ENCODE data around the gene FAIM. TPM values are rescaled to one million over a fixed set of nuclear protein-coding genes. Genes with fewer than 3 reads are reported as not detected.
"Not testable (repeated sequence)": the region's sequence is repeated elsewhere in the genome, so short reads cannot be mapped to it uniquely, and the experiment has no call there.

Gene FAIM
- total RNA-seq, 1 donor from 2014 or later = 3.7 TPM

DNA sequence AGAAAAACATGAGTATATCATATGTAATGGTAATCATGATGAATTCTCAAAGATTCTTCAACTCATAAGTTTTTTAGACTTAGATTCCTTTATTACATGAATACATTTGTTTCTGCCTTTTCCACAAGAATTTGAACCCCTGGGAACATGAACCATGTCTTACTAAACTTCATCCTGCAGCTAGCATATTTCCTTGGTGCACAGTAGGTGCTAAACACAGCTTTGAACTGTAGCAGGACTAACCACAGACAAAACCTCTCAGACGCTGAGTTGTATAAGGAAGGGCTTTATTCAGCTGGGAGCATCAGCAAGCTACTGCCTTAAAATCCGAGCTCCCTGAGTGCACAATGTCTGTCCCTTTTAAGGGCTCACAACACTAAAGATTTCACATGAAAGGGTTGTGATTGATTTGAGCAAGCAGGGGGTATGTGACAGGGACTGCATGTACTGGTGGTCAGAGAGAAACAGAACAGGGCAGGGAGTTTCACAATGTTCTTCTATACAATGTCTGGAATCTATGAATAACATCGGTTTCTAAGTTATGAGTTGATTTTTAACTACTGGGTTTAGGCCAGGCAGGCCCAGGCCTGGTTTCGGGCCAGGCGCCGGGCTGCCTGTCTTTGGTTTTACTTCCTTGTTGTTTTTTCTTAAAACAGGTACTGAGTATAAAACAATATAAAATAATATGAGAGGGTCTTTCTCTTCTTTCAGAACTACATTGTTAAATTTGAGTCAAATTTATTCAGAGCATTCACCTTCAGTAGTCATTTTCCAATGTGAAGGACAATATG is 11.2 kb upstream of the FAIM start:
- DNase-seq, ATAC-seq: not testable (repeated sequence)
- intact Hi-C loops (cut with micrococcal nuclease) = loop anchor here (5.0 kb wide), 1 partner anchor 320 kb away; no protein-coding TSS in a partner anchor

DNA sequence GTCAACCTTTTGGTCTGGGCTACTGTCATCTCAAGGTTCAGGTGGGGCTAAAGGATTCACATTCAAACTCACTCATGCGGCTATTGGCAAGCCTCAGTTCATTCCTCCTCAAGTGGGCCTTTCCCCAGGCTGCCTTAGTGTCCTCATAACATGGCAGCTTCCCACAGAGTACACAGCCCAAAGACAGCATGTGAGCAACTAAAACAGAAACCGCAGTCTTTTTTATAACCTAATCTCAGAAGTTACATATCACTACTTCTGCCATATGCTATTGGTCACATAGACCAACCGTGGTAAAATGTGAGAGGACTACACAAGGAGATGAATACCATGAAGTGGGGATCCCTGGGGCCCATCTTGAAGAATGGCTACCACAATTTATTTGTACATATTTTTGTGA is 10.0 kb upstream of the FAIM start:
- intact Hi-C loops (cut with micrococcal nuclease) = loop anchor here (5.0 kb wide), 1 partner anchor 319 kb away; no protein-coding TSS in a partner anchor
- DNase-seq (no peak), ATAC-seq (no peak)

DNA sequence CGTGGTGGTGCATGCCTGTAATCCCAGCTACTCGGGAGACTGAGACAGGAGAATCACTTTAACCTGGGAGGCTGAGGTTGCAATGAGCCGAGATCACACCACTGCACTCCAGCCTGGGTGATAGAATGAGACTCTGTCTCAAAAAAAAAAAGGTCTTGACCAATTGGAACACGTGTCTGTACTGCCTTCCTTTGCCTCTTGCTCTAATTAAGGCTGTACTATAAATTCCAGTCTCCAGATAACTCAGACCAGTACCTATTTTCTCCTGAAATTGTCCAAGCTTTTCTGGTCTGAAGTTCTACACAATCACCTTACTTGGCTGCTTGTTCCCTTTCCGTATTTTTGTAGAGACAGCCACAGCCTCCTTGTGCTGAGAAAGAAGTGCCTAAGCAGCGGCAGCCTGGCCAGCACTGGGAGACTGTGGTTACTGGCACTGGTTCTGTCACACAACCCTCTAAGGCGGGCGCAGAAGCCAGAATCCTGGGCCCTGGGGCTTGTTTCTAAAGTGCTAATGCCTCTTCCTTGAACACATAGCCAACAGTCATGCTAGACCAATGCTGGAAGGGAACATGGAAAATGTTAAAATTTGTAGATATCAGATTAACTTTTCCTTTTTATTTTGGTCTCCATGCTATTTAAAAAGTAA is 8.3 kb upstream of the FAIM start:
- no peak for ATAC-seq
- intact Hi-C loops (cut with micrococcal nuclease) = no loop called here
- no peak for DNase-seq

- DNase-seq; intact Hi-C loops (cut with micrococcal nuclease); ATAC-seq: not testable (repeated sequence)
These were observed 6.9 kb upstream of the FAIM start for GRCh38 chr3:138601661-138602060.

DNA sequence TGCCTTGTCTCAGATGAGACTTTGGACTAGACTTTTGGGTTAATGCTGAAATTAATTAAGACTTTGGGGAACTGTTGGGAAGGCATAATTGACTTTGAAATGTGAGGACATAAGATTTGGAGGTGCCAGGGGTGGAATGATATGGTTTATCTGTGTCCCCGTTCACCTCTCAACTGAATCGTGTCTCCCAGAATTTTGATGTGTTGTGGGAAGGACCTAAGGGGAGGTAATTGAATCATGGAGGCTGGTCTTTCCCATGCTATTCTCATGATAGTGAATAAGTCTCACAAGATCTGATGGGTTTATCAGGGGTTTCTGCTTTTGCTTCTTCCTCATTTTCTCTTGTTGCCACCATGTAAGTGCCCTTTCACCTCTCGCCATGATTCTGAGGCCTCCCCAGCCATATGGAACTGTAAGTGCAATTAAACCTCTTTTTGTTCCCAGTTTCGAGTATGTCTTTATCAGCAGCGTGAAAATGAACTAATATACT is 4.4 kb upstream of the FAIM start:
- intact Hi-C loops (cut with micrococcal nuclease); DNase-seq; ATAC-seq: not testable (repeated sequence)

DNA sequence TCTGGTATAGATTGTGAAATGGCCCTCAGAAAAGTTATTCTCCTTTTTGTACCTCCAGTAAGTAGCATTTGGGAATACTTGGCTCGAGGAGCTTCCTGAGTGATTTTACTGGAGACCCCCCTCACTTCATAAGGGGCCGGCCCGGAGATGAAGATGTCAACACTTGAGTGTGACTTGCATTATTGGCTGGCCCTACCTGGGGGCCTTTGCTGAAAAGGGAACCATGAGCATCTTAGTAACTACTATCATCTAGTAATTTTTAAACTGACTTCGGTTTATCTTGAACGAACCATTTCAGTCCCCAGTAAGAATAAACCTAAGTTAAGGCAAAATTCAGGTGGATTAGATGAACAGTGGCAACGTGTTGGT is 1.3 kb downstream of the FAIM start:
- ATAC-seq (no peak), DNase-seq (no peak)
- intact Hi-C loops (cut with micrococcal nuclease) = no loop called here

DNA sequence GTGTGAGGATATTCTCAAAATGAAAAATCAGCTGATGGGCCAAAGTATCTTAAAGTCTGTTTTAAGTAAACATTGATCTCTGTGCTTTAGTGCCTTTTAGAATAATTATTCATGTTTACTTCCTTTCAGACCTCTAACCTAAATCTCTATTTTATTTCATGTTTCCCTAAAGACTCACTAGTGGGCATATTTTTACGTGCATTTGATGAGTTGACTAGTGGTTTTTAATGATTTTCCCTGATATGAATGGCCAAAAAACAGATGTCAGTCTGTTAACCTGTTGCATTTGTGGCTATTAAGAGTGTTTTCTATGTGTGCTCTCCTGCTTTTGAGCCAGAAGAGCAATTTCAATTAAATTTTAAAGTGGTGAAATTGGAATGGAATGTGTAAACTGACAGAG is 6.9 kb downstream of the FAIM start:
- DNase-seq = no peak
- no peak for ATAC-seq
- intact Hi-C loops (cut with micrococcal nuclease) = no loop called here

DNA sequence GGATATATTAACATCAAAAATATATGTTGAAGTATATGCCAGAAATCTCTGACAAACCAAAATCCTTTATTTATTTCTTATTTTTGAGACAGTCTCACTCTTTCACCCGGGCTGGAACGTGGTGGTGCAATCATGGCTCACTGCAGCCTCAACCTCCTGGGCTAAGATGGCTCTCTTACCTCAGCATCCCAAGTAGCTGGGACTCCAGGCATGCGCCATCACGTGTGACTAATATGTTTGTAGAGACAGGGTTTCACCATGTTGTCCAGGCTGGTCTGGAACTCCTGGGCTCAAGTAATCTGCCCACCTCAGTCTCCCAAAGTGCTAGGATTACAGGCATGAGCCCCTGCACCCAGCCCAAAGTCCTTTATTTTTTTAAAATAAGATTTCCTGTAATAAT is 11.9 kb downstream of the FAIM start:
- ATAC-seq = no peak
- intact Hi-C loops (cut with micrococcal nuclease) = no loop called here
- no peak for DNase-seq

DNA sequence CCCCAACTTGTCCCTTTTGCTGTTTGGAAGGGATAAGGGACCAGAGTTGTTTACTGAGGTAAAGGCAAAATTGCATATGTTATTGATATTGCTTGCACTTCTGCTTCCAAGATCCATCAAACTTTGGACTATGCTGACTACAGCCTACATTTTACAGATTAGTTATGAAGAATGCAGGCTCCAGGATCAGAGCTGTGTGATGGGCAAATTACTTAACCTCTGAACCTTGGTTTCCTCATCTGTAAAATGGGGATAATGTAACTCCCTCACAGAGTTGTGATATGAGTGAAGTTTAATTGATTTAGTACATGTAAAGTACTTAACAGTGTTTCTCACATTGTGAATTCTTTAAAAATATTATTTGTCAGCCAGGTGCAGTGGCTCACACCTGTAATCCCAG is 15.9 kb downstream of the FAIM start:
- intact Hi-C loops (cut with micrococcal nuclease) = no loop called here
- no peak for ATAC-seq

DNA sequence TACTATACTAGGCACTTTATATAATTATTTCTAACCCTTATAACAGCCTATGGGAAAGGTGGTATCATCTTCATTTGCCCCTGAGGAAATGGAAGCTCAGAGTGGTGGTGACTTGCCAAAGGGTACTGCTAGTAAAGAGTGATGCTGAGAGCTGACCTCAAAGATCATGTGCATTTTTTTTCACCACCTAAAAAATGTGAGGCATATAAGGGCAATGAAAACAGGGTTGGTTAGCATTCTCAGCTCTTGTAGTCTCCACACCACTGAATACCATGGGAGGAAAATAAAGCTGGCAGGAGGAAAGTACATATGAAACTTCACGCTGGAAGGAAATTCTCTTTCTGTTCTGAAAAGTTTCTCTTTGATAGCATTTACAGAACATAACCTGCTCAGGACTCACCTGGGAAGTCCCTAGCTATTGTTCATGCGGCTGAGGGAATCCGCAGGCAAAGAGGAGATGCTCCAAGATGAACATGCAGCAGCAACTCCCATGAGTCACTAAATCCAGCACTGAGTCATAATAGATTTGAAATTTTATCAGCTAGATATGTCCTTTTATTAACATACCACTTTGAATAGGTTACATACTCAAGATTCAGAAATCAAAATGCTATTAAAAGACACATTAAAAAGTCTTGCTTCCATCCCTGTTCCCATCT is 17.3 kb downstream of the FAIM start:
- intact Hi-C loops (cut with micrococcal nuclease) = no loop called here
- DNase-seq = no peak
- no peak for ATAC-seq

More for the DNA sequence above, 15.9 kb downstream of the FAIM start:
- no peak for DNase-seq

- DNase-seq (no peak), ATAC-seq (no peak)
These were observed 21.0 kb downstream of the FAIM start for GRCh38 chr3:138629526-138629925.

DNA sequence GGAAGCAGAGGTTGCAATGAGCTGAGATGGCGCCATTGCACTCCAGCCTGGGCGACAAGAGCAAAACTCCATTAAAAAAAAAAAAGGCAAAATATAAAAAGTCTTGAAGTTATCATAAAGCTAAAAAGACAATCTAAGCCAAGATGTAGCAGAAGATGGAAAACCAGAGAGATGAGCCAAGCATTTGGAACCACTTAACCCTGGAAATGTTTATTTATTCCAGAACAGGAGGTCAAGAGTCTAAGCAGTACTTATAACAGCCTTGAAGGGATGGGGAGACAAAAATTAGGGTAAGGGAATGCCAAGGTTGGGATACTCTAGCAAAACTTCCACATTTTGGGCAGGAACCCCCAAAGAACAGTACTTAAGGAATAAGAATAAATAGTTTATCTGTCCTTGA is 30.1 kb downstream of the FAIM start:
- intact Hi-C loops (cut with micrococcal nuclease) = no loop called here
- DNase-seq (no peak), ATAC-seq (no peak)

More at GRCh38 chr3:138629526-138629925, 21.0 kb downstream of the FAIM start:
- intact Hi-C loops (cut with micrococcal nuclease) = no loop called here

DNA sequence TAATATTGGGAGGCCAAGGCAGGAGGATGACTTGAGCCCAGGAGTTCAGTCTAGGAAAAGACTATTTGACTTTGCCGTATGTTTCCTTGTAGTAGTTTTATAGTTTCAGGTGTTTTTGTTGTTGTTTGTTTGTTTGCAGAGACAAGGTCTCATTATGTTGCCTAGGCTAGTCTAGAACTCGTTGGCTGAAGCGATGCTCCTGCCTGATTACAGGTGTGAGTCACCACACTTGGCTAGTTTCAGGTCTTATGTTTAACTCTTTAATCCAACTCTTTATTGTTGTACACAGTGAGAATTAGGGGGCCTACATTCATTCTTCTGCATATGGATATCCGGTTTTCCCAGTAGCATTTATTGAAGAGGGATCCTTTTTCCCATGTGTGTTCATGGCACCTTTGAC is 32.0 kb downstream of the FAIM start:
- DNase-seq (no peak), ATAC-seq (no peak)
- intact Hi-C loops (cut with micrococcal nuclease) = no loop called here

DNA sequence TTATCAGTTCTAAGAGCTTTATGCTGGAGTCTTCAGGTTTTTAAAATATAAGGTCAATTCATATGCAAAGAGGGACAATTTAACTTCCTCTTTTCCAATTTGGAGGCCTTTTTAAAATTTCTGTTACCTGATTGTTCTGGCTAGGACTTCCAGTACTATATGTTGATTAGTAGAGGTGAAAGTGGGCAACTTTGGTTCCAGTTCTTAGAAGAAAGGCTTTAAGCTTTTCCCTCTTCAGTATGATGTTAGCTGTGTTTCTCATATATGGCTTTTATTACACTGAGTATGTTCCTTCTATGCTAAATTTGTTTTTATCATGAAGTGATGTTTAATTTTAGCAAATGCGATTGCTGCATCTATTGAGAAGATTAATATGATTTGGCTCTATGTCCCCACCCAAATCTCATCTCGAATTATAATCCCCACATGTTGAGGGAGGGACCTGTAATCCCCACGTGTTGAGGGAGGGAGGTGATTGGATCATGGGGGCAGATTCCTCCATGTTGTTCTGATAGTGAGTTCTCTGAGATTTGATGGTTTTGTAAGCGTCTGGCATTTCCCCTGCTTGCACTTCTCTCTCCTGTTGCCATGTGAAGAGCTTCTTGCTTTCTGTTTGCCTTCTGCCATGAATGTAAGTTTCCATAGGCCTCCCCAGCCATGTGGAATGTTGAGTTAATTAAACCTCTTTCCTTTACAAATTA is 33.8 kb downstream of the FAIM start:
- DNase-seq (no peak), ATAC-seq (no peak)
- intact Hi-C loops (cut with micrococcal nuclease) = no loop called here

- ATAC-seq = no peak
- DNase-seq = no peak
- intact Hi-C loops (cut with micrococcal nuclease) = no loop called here
These were observed 34.3 kb downstream of the FAIM start for GRCh38 chr3:138642927-138643253.

- ATAC-seq (no peak), DNase-seq (no peak)
- intact Hi-C loops (cut with micrococcal nuclease) = no loop called here
These were observed 37.4 kb downstream of the FAIM start for GRCh38 chr3:138646008-138646407.

- DNase-seq = no peak
These were observed 37.9 kb downstream of the FAIM start for GRCh38 chr3:138646513-138646912.

DNA sequence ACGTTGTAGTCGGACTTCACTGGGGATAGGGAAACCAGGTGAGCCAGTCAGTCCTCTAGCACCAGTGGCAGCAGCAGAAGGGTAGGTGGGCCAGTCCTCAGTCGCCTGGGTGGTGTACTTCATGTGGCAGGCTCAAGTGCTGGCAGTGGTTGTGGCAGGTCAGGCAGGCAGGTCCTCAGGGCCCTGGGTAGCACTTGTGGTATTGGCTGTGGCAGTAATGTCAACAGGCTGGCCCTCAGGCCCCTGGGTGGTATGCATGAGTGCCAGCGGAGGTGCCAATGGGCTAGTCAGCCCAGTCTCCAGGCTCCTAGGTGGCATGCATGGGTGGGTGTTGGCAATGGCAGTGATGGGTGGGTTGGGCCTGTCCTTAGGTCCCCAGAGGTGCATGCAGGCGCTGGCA is 40.6 kb downstream of the FAIM start:
- intact Hi-C loops (cut with micrococcal nuclease) = no loop called here
- ATAC-seq (no peak), DNase-seq (no peak)

More at GRCh38 chr3:138646513-138646912, 37.9 kb downstream of the FAIM start:
- ATAC-seq = no peak
- intact Hi-C loops (cut with micrococcal nuclease) = no loop called here

- intact Hi-C loops (cut with micrococcal nuclease) = no loop called here
- ATAC-seq (no peak), DNase-seq (no peak)
These were observed 45.0 kb downstream of the FAIM start for GRCh38 chr3:138653567-138653966.

- intact Hi-C loops (cut with micrococcal nuclease) = no loop called here
- DNase-seq = no peak
- no peak for ATAC-seq
These were observed 48.9 kb downstream of the FAIM start for GRCh38 chr3:138657508-138657907.

Data from left ventricle myocardium superior (tissue), 1 donor.